Daoy (cell line): ENCODE measurements around the gene KMT2B. TPM values are rescaled to one million over a fixed set of nuclear protein-coding genes. Genes with fewer than 3 reads are reported as not detected.
A peak's percentile ranks its signal among the peaks of the same experiment; 100 is the strongest.
"Not testable (repeated sequence)": the region's sequence is repeated elsewhere in the genome, so short reads cannot be mapped to it uniquely, and the experiment has no call there.

Source experiments
- DNase-seq: peaks from one replicate; pipeline ENCODE4 v3.0.0-alpha.2; 2015; ENCODE audit warnings: low read depth
- total RNA-seq: library from RNA; depleted of rRNA; stranded (reverse); fragments of >200 nt; shearing (Covaris generic); gene quantifications from 2 replicates; pipeline ENCODE4 v1.2.3, GENCODE V29; 2014

KMT2B gene
- total RNA-seq, 1 experiment from 2014 or later = 6.3 TPM

GRCh38 chr19:35757231-35757748, 39.5 kb downstream of the KMT2B start:
- DNase-seq = peak; percentile 85

DNA sequence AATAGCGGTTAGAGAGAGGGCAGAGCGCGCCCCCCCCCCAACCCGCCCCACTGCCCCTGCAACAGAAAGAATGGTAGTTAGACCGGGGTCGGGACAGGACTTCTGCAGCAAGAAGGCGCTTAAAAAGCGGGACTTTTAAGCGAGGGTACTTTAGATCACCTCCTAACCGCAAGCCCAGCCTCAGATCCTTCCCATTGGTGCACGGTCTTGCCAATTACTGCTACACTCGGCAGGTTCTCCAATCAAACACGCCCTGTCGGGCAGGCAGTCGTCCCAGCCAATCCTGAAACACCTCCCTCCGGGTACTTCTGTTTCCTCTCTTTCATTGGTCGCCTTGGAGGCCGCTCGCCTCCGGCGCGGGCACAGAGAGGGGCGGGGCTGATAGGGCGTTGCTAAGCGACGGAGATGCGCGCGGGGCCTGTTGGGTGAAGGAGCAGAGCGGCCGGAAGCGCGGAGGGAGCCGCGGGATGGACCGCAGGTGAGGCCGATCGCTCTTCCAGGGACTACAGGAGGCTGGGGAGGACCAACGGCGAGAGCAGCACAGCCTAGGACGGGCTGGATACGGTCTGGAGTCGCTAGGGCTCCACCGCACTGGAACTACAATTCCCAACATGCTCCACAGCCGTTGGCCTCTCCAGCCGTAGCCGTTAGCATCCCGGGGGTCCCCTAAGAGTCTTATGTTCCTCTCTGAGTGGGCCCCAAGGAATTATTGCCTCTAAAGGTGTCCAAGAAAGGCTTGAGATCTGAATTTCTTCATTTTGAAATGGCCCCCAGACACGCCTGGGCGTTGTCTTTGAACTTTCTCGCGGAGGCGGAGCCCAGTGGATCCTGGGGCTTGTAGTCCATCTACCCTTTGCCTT, 40.2 kb downstream of the KMT2B start, which contains the start of gene PROSER3:
Gene PROSER3 (plus strand): TSS at position 428 of the 860 bp plus-strand sequence. CDS start 40 bp downstream, at position 468.
- DNase-seq = peak; percentile 99

DNA sequence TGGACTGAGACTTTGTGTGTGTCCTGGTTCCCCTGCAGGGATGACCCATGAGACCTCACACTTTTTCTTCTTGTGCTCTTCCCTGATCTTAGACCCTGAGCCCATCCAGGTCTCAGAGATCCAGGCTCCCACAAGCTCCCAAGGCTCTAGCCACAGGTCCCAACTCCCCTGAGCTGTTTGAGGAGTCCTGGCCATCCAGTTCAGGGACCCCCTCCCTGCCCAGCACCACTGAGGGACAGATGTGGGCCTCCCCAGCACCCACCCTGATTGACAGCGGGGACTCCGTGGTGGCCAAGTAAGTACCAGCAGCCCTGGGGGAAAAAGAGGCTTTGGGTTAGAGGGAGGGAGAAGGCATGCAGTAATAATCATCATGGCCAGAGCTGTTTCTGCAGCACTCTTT, 41.9 kb downstream of the KMT2B start:
- DNase-seq = no peak

DNA sequence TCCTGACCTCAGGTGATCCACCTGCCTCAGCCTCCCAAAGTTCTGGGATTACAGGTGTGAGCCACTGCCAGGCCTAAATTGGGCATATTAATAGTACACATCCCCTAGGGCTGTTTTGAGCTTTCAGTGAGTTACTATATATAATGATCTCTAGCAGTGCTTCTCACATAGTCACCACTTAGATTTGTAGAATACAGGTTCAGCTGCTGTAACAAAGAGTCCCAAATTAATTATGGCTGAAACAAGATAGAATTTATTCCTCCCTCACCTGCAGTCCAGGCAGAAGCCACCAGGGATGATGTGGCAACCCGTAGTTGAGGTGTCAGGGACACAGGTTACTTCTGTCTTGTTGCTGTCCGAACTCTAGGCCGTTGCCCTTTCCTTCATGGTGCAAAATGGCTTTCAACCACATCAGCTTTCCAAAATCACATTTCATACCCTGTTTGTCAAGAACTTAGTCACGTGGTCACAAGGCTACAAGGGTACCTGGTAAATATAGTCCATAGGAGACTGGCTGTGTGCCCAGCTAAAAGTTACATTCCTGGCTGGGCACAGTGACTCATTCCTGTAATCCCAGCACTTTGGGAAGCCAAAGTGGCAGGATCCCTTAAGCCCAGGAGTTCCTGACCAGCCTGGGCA, 43.0 kb downstream of the KMT2B start:
- no peak for DNase-seq

GRCh38 chr19:35764432-35765315, 46.9 kb downstream of the KMT2B start:
- DNase-seq = no peak

GRCh38 chr19:35766571-35767104, 48.8 kb downstream of the KMT2B start:
- no peak for DNase-seq

GRCh38 chr19:35767288-35768081, 49.7 kb downstream of the KMT2B start:
- no peak for DNase-seq

GRCh38 chr19:35768082-35768421, 50.2 kb downstream of the KMT2B start:
- no peak for DNase-seq

DNA sequence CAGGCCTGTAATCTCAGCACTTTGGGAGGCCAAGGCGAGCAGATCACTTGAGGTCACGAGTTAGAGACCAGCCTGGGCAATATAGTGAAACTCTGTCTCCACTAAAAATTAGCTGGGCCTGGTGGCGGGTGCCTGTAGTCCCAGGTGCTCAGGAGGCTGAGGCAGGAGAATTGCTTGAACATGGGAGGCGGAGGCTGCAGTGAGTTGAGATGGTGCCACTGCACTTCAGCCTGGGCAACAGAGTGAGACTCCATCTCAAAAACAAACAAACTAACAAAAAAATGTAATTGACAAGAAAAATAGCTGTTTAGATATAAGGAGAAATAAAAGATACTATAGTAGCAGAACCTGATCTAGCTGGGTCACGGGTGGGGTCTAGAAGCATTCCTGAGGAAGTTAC, 54.6 kb downstream of the KMT2B start:
- DNase-seq = not testable (repeated sequence)

DNA sequence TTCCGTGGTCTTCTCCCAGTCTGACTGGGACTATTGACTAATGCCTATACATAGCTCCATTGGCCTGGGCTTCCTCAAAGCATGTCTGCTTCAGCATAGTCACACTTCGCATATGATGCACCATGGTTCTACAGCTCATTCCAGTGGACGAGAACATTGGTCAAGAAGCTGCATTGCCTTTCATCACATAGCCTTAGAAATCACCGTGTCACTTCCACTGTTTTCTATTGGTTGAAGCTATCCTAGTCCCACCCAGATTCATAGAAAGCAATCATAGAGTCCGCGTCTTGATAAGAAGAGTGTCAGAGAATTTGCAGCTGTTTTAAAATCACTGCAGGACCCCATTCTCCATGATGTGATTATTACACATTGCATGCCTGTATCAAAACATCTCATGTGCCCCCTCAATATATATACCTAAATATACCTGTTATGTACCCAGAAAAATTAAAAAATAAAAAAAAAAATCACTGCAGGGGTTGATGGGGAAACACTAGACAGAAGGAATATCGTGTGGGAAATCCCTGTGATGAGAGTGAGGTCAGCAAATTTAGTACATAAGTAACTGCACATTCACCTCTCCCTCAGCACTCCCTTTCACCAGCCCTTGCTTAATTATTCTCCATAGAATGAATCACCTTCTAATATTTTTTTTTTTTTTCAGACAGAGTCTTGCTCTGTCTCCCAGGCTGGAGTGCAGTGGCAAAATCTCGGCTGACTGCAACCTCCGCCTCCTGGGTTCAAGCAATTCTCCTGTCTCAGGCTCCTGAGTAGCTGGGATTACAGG, 55.4 kb downstream of the KMT2B start:
- DNase-seq = peak; percentile 38

DNA sequence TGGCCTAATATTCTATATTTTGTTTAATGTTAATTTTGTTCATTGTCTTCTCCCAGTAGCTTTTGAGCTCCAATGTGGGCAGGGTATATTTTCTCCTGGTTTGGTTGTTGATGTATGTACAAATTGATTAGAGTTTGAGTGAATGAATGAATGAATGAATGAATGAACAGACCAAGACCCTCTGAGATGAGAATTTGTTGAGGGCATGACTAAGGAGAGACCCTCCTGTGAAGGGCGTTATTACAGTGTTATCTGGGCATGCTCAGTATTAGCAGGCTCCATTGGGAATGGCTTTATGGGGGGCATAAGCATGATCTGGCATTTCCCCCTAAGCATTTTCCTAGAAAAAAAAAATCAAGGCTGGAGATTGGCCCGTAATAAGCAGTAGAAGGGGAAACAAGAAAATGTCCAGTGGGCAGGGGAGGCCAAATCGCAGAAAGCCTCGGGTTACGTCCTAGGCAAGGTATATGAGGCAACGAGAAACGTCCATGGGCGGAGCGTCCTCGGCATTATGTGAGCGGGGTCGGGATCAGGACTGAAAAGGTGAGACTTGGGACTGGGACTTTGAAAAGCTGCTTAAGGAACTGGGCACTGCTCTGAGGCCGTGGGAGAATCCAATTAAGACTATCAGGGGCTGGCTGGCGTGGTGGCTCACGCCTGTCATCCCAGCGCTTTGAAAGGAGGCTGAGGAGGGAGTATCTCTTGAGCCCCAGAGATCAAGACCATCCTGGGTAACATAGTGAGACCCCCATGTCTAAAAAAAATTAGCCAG, 56.7 kb downstream of the KMT2B start:
- no peak for DNase-seq

GRCh38 chr19:35775046-35775297, 57.2 kb downstream of the KMT2B start:
- no peak for DNase-seq

DNA sequence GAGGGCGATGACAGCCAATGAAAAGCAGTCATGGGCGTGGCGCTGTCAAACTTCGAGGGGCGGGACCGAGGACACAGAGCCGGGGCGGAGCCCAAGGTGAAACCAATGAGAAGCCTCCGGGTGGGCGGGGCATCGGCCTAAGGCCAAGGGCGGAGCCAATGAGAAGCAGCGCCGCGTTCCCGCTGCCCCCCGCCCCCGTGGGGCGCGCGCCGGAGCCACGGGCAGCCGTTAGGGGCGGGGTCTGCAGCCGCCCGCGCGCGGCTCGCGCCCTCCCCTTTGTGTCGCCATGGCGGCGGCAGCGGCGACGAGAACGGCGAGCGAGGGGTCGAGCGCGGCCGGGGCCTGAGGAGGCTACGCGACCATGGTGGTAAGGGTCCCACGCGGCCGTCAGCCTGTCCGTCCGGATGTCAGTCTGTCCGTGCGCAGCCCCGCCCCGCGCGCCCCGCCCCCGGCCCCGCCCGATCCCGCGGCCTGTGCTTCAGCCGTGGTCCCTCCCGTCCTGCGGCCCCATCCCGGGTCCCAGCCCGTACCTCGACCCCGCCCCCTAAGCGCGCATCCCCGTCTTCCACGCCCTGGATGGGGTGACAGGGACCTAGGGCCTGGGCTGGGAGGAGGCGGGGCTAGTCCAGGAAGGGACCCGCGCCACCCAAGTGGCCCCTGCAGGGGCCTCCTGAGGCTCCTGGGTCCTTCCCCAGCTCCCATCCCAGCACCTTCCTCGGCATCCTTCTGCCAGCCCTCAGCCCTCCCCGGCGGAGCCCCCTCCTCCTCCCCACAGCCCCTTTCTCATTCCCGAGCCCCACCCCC, 57.7 kb downstream of the KMT2B start, which contains the start of gene ARHGAP33:
Gene ARHGAP33 (plus strand): TSS at position 267 of the 804 bp plus-strand sequence. CDS start 95 bp downstream, at position 362.
- peak; percentile 98 for DNase-seq

DNA sequence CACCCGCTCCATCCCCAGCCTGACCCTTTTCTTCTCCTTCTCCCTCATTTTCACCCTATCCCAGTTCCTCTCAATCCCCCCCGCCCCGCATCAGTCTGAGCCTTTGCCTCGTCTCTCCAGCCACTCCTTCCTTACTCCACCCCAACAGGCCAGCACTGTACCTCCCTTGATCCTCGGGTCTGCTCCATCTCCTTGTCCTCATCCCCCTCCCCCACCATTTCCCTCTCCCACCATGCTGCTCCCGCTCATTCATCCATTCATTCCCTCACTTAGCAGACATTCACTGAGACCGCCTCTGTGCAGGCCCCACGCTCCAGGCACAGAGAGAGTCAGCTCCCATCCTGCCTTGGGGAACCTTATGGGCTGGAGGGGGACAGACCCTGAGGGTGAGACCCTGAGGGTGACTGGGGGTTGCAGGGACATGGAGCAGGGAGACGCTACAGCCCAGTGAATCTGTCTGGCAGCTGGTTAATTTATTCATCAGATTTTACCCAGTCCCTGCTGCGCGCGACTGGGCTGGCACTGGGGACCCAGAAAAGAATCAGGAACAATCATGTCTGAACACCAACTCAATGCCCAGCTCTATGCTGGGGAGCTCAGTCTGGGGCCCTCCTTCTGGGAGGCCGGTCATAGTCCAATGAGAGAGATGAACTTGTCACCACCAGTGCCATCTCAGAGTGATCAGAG, 58.4 kb downstream of the KMT2B start:
- no peak for DNase-seq

DNA sequence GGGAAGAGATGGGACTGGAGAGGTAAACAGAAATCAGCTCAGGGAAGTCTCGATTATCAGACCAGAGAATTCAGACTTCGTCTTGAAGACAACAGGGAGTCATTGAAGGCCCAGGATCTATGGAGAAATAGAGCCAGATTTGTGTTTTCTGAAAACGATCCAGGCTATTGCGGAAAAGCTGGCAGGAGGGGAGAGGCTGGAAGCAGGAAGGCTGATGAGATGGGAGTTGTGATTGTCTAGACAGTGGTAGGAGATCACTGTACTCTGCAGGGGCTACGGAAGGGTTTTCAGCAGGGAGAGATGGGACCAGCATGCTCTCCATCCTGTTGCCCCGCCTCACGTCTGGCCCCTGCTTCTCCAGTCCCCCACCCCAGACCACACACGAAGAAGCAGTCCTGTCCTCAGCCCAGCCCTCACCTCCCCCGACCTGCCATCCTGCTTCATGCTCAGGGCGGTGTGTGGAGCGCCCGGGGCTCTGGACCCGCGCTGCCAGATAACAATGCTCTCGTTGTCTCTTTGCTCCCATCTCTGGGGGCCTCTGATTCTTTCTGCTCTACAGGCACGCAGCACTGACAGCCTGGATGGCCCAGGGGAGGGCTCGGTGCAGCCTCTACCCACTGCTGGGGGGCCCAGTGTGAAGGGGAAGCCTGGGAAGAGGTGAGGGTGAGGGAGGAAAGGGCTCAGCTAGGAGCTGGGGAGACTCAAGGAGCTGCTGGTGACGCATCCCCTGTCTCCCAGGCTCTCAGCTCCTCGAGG, 59.5 kb downstream of the KMT2B start:
- DNase-seq = no peak

- no peak for DNase-seq
Observed at GRCh38 chr19:35777961-35778360, 60.2 kb downstream of the KMT2B start.

DNA sequence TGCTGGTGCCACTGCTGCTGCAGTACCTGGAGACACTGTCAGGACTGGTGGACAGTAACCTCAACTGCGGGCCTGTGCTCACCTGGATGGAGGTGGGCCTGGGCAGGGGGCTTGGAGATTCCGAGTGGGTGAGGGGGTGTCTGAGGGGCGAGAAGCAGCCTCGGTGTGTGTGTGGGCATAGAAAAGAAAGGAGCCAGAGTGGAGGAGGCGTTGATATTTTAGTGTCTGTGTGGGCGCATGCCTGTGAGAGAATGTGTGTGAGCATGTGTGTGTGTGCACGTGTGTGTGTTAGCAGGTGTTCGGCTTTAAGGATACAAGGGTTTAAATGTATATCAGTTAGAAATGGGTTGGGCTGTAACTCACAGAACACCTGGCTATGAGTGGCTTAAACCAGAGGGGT, 61.2 kb downstream of the KMT2B start:
- no peak for DNase-seq
